Lower leg skin (tissue), 4 donors: ENCODE measurements around the gene OSCP1. TPM values are rescaled to one million over a fixed set of nuclear protein-coding genes. Genes with fewer than 3 reads are reported as not detected.

ENCODE experiments used
- DNase-seq, 2 donors: peaks; one replicate each; pipeline ENCODE4 v3.0.0-alpha.2; 2019; ENCODE audit warnings: low spot score in 2 of 2
- H3K4me3 ChIP-seq: fragments of 200-600 bp; sonication (generic); 2 replicates; pipeline ENCODE4 v1.5.1; 2017; ENCODE audit warnings: mild to moderate bottlenecking, low read depth; ENCODE audit not compliant: poor library complexity, severe bottlenecking
- POLR2A ChIP-seq, 2 donors: fragments of 450-650 bp; IDR thresholded peaks; one replicate each; pipeline ENCODE4 v1.6.1; 2016 to 2017; ENCODE audit warnings: antibody characterized with exemption in 2 of 2, mild to moderate bottlenecking in 1 of 2, moderate library complexity in 1 of 2
- WGBS, 2 donors: methylation state at CpG; one replicate each; pipeline ENCODE4 v1.1.5; 2018; 5-methylcytosine and 5-hydroxymethylcytosine counted together
- intact Hi-C: fragments of 100-400 bp; cut with DNase I; formaldehyde crosslinking; loops from one replicate; pipeline ENCODE4 v1.15.0; 2023; ENCODE audit warnings: low total_unique reads
- total RNA-seq, 4 donors: library from RNA; depleted of rRNA; stranded (reverse); fragments of >200 nt; gene quantifications; one replicate each; pipeline ENCODE4 v1.1.0, GENCODE V29; 2016
- TF ChIP-seq, protein P1 (sequence below), 3 donors: fragments of 450-650 bp; IDR thresholded peaks; one replicate each; pipeline ENCODE4 v1.5.1; 2016; ENCODE audit warnings: antibody characterized with exemption in 3 of 3, mild to moderate bottlenecking in 3 of 3, moderate library complexity in 2 of 3

The OSCP1 gene
- total RNA-seq, 4 donors from 2014 or later: 4.0 to 8.5 (median 4.8) TPM

DNA sequence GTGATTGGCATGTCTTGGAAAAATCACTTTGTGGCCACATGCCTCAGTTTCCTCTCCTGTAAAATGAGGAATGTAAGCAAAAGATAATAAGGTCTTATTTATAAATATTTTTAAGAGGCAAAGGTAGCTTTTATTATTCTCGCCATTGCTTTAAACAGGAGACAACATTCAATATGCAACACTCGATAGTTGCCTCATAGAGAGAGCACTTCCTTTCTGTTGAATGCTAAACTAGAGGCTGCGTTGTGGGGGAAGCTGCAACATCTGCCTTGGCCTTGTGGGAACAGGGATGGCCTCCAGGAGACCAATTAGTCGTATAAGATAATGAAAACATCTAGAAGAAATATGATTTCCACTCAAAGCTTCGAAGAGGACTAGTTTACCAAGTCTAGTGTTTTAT lies 3.5 kb downstream of the OSCP1 start:
- no peak overlapping the region for H3K4me3 ChIP-seq
- no peak for DNase-seq
- intact Hi-C loops: no loop called here
- 55 to 65% methylated on average over 5 of the region's 5 CpGs for WGBS, 2 donors
- TF ChIP-seq POLR2A (IDR thresholded peaks at IDR 0.05): no peak
- TF ChIP-seq, protein P1, sequence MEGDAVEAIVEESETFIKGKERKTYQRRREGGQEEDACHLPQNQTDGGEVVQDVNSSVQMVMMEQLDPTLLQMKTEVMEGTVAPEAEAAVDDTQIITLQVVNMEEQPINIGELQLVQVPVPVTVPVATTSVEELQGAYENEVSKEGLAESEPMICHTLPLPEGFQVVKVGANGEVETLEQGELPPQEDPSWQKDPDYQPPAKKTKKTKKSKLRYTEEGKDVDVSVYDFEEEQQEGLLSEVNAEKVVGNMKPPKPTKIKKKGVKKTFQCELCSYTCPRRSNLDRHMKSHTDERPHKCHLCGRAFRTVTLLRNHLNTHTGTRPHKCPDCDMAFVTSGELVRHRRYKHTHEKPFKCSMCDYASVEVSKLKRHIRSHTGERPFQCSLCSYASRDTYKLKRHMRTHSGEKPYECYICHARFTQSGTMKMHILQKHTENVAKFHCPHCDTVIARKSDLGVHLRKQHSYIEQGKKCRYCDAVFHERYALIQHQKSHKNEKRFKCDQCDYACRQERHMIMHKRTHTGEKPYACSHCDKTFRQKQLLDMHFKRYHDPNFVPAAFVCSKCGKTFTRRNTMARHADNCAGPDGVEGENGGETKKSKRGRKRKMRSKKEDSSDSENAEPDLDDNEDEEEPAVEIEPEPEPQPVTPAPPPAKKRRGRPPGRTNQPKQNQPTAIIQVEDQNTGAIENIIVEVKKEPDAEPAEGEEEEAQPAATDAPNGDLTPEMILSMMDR (IDR thresholded peaks at IDR 0.05): no peak

DNA sequence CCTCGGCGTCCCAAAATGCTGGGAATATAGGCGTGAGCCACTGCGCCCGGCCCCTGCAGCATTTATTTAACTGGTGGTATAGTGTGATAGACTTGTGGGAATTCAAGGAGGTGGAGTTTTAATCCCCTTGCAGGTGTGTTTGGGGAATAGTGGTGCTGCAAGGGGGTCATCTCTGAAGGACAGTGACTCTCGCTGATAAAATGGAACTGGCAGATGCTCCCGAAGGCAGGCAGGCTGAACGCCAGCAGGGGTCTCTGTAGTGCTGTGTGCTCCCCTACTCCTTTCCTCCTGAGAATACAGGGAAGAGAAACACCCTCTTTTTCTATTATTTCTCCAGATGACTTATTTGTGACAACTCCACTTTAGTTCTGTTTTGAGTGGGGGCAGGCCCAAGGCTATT lies 4.0 kb downstream of the OSCP1 start:
- no peak overlapping the region for H3K4me3 ChIP-seq
- 65 to 68% methylated on average over 8 of the region's 8 CpGs for WGBS, 2 donors
- intact Hi-C loops: no loop called here
- no peak for DNase-seq
- TF ChIP-seq, protein P1 (IDR thresholded peaks at IDR 0.05): no peak
- TF ChIP-seq POLR2A (IDR thresholded peaks at IDR 0.05): no peak

DNA sequence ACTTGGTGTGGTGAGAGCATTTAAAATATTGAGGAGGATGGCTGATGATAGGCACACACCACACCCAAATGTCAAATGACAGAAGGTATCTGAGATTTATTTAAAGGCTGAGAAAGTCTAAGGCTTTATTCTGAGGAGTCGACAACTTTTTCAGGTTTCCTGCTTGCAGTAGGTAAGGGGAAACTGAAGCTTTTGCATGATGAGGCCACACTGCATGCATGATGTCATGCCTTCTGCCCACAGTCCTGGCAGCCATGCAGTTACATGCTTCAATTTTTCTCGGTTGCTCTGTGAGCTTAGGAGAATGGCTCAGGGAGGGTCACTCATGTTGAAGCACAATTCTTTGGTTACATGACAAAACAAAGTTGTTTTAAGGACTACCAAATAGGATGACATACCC lies 7.0 kb downstream of the OSCP1 start:
- DNase-seq: no peak
- WGBS, 2 donors: 53 to 62% methylated on average over 2 of the region's 2 CpGs
- intact Hi-C loops: no loop called here
- no peak overlapping the region for H3K4me3 ChIP-seq
- TF ChIP-seq, protein P1 (IDR thresholded peaks at IDR 0.05): no peak
- TF ChIP-seq POLR2A (IDR thresholded peaks at IDR 0.05): no peak

DNA sequence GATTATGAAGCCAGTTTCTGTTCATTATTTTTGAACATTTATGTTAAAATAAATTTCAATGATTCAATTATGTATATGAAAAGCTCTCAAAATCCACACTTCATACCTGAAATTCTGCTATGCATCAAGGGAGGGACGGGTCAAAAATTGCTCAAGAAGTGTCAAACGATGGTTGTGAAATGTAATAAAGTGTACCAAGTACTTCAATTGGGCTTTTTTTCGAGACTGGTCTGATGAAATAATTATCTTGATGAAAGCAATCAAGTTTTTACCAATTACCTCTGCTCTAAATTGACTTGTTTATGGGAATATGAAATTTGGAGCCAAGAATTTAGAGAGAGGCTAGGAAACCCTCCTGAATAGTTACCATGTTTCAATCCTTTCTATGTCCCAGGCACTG lies 7.9 kb downstream of the OSCP1 start:
- DNase-seq: no peak
- 78 to 83% methylated on average over 3 of the region's 3 CpGs for WGBS, 2 donors
- intact Hi-C loops: no loop called here
- TF ChIP-seq POLR2A (IDR thresholded peaks at IDR 0.05): no peak
- TF ChIP-seq, protein P1 (IDR thresholded peaks at IDR 0.05): no peak
- H3K4me3 ChIP-seq: no peak overlapping the region

DNA sequence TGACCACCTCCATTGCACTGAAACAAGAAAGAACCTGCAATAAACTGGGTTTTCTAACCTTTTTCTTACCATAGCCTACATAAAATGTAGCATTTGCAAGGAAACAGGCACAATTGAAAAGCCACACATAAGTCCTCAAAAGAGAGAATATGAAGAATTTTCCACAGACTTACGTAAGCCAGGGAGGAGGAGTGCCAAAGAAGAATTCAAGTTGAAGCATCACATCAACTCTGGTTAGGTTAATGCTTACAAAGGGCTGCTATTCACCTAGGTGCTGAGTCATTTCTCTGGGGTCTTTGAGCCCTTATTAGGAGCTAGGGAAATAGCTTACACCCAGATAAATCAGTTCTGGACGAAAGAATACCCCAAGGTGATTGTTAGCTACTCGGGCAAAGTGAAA lies 9.6 kb downstream of the OSCP1 start:
- intact Hi-C loops: no loop called here
- TF ChIP-seq, protein P1 (IDR thresholded peaks at IDR 0.05): no peak
- no peak for TF ChIP-seq POLR2A (IDR thresholded peaks at IDR 0.05)
- H3K4me3 ChIP-seq: no peak overlapping the region
- no peak for DNase-seq
- 78 to 92% methylated on average over 3 of the region's 3 CpGs for WGBS, 2 donors

DNA sequence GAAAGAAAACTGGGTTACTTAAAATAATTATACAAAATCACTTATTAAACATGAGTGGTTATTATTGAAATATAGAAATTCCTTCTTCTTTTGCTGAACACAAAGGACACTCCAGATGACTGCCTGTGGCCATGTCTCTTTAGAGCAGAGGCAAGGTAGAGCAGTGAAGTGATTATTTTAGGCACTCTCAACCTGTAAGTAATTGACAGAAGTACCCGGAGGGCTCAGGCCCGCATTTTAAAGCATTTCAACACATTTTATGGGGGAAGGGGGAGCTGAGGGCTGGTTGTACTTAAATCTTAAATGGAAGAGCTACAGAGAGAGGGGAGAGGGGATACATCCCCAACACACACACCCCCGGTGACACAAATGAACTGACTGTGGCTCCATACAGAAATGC lies 10.2 kb downstream of the OSCP1 start:
- WGBS, 2 donors: 51 to 69% methylated on average over 3 of the region's 3 CpGs
- no peak for DNase-seq
- no peak overlapping the region for H3K4me3 ChIP-seq
- intact Hi-C loops: no loop called here
- no peak for TF ChIP-seq POLR2A (IDR thresholded peaks at IDR 0.05)
- TF ChIP-seq, protein P1 (IDR thresholded peaks at IDR 0.05): no peak
